Hematopoietic multipotent progenitor cell treated with erythropoietin and hydrocortisone succinate and interleukin-3 and kit ligand, for 15 days (in vitro differentiated cells): ENCODE measurements around the gene TSTD2.

ENCODE experiments used
- DNase-seq: peaks from one replicate; pipeline ENCODE4 v3.0.0-alpha.2; 2015; ENCODE audit warnings: low spot score

Gene TSTD2

DNA sequence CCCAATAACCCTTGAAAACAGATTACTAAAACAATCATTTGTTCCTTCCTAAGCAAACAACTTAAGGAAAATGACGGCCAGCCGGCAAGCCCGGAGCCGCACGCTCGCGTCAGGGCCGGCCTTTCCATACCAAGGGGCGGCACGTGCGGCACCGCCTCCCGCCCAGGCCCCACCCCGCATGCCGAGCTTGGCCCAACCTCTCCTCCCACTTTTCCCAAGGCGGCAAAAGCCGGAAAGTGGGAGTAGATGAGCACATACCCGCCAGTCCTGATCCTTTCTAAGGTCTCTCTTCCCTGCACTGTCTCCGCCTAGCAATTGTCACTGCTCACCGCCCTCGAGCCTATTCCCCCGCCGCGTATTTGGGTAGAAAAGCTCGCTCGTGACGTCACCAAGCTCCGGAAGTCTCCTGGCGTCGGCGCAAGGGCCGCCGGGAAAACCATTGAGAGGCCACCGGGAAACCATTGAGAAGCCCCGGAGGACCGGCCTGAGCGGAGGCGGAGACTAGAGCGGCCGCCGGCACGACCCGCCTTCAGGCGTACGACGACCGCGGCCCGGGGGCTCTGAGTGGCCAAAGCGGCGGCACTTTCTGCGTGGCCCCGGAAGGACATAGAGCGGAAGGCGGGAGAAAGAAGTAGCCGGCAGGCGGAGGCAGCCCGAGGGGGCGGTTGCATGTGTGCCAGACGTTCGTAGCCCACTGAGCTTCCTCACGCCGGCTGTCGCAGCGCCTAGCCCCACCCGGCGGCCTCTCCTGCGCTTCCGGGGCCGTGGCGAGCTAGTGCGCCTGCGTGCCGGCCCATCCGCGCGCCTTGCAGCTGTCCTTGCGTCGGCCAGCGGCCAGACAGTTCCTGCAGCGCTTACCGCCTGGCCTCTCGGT is at the start of gene TSTD2, which contains the start of gene NCBP1:
TSS of gene TSTD2 (minus strand) at position 384 of the 874 bp plus-strand sequence. CDS start 5,806 bp downstream, outside the sequence.
TSS of gene NCBP1 (plus strand) at position 837 of the 874 bp plus-strand sequence. CDS start 61 bp downstream, outside the sequence.
- DNase-seq: peak; percentile 97

DNA sequence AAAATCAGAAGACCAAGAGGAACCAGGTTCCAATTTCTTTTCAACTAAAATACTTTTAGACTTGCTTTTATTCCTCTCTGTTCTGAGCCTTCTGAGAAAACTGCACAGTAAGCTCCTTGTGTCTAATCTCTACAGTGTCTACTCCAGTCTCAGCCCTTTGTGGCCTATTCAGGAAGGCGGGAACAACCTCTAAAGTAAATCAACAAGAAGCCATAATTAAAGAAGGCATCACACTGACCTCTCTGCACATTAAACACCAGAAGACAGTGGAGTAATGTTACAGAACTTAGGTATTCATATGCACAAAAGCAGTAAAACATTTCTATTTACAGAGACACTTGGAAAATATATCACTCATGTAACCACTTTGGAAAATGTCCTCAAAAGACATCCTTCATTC is 49.1 kb upstream of the TSTD2 start:
- no peak for DNase-seq

DNA sequence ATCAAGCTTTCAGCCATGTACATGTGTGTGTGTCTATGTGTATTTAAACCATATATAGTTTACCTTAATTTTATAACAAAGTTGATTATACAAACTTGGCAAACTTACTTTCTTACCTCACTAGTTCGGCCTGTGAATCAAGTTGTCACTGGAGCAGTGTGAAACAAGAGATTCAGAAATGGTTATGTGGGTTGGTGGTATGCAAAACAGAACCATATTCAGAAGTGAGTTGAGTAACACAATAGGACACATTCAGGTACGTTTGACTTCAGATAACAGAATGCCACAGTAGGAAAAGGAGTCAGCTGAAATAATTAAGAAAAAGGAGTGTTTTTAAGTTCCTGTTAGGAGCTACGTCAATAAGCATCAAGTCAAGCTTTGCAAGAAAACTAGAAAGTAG is 42.5 kb upstream of the TSTD2 start:
- DNase-seq: no peak

DNA sequence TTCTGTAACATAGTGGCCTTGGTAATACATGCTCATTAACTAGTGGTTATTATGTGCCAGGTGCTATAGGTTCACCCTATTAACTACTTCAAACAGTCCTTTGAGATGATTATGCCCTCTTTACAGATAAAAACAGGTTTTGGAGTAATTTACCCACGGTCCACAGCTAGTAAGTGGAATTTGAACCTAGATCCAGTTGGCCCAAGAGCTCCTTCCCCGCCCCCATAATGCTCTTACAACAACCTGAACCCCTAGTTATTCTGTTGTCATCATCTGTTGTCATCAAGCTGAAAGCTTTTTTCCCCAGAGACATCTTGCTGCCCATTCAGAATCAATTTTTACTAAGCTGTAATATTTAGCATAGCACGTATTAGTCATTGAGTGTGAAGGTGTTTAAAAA is 40.8 kb upstream of the TSTD2 start:
- no peak for DNase-seq

DNA sequence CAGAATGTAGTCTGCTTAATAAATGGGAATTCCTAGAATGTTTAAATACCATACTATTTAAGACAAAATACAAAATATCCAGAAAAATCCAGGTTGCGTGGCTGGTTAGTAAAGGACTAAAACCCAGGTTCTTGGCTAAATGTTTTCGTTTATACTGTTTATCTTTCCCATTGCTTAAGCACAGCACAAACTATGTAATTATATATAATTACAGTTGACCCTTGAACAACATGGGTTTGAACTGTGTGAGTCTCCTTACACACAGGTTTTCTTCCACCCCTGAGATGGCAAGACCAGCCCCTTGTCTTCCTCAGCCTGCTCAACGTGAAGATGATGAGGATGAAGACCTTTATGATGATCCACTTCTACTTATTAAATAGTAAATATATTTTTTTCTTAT is 39.2 kb upstream of the TSTD2 start:
- DNase-seq: no peak

DNA sequence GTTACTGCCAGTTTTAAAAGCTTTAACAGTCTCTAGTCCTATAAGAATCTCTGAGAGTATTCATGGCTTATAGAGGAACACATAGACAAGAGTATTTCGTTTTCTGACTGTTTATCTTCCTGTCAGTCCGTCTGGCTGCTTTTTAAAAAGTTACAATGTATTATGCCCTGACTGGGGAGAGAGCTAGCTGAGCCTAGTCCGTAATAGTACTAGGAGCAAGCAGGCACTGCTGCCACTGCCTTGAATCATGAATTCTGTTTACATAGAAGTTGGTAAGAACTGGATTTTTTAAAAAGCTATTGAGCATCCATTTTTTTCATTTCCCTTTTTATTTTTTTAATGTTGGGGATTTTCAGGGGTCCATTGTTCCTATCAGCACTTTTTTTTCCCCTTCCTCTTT is 37.4 kb upstream of the TSTD2 start:
- DNase-seq: no peak

DNA sequence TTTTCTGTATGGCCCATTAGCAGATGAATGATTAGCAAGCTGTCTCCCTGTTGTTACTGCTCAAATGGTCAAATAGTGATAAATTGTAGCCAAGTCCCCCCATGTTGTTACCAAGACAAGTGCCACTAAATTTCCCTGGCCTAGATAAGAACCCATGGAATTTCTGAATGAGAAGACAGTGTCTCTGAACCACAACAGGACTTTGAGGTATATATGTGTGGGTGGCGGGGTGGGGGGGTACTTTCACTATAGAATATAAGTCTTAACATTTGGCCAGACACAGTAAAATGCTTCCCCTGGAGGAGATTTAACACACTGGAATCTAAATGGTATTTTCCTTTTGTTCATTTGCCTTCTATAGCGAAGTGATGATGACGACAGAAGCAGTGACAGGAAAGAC is 35.3 kb upstream of the TSTD2 start:
- DNase-seq: no peak

DNA sequence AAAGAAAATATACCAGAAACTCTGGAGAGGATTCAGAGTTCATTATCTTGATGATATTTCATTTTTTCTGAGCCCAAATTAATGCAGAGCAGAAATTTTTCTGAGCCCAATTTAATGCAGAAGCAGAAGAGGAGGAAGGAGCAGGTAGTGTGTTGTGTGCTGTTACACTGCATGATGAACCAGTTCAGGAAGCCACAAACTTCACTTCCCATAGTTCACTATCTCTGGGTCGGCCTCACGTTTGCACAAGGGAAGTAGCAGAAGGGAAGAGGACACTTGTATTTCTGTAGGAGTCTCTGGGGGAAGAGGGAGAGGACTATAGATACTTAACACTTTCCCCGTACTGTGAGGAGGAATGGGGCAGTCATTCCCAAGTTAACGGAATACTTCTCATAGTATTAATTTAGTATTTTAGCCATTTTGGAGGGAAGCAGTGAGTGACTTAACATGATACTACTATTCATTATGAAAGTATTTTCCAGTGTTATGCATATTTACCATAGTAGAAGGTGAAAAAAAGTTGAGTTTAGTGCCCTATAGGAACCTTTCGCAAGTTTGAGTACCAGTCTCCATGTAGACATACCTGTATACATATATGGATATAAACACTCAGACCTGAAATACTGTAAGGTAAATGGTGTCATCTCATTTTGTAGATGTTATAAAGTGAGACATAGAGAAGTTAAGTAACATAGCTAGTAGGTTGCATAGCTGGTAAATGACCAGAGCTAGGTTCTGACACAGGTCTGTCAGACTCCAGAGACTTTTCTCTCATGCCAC is 33.9 kb upstream of the TSTD2 start:
- DNase-seq: no peak

DNA sequence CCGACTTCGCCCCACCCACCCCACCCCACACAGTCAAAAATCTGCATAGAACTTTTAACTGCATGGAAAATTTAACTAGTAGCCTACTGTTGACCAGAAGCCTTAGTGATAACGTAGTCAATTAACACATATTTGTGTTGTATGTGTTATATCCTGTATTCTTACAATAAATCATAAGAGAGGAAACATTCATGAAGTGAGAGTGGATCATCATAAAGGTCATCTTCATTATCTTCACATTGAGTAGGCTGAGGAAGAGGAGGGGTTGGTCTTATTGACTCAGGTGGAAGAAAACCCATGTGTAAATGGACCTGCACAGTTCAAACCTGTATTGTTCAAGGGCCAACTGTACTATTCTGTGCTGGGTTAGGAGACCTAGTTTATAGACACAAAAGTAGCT is 32.6 kb upstream of the TSTD2 start:
- DNase-seq: no peak

DNA sequence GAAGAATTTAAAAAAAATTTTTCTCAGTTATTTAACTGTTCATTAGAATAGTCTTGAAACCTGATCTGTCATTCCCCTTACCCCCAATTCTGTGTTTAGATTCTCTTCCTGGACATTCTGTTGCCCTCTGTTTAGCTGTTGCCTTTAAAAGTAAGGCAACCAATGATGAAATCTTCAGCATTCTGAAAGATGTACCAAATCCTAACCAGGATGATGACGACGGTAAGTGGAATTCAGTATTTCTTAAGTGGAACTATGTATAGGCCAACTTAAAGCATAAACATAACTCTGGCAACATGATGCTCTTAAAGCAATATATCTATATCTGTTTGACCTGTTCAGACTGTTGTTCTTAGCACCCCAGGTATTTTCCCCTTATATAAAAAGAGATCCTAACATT is 27.7 kb upstream of the TSTD2 start:
- no peak for DNase-seq

DNA sequence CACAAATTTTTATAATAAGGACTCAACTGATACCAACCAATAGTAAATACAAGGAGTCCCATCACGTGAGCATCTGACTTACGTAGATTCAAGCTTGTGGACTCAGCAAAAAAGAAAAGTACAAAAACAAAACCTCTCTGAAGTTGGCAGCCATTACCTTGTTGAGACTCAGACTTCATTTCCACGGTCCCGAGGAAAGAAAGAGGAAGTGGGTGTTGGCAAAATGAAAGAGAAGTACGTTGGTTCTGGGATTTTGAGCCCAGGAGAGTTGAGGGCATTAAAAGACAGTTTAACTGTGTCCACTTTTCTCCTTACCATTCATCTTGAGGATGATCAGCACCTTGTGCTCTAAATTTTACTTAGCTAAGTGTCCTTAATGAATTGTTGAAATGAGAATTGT is 27.2 kb upstream of the TSTD2 start:
- DNase-seq: no peak

DNA sequence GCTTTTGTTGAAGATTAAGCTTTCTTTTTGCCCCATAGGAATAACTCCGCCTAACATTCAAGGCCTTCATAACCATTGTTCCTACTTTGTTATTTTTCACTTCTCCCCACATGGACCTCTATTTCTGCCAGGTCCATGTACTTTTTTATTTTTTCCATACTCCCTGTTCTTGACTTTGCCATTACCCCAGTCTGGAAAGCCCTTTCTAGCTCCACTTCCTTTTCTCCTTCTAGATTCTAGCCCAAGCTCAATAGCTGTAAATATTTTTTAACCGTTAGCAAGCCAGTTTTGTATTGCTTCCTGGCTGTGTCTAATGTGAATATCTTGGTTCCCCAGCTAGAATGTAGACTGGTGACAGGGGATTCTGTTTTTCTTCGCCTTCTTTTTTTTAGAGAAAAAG is 26.6 kb upstream of the TSTD2 start:
- no peak for DNase-seq

DNA sequence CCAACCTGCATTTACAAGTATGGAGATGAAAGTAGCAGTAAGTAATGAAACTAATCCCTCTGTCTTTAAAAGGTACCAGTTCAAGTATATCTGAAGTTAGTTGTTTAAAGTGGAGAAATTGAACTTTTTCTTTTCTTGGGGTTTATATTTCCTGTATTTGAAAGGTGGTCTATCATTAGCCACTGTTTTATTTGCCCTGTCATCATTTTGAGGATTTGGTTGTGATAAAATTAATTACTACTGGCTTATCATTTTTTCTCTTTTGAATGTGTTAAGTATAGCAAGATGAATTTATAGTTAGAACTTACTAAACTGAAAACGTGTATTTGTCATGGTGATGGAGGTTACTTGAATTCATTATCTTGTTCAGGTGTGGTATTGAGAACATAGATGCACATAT is 25.5 kb upstream of the TSTD2 start:
- DNase-seq: no peak

DNA sequence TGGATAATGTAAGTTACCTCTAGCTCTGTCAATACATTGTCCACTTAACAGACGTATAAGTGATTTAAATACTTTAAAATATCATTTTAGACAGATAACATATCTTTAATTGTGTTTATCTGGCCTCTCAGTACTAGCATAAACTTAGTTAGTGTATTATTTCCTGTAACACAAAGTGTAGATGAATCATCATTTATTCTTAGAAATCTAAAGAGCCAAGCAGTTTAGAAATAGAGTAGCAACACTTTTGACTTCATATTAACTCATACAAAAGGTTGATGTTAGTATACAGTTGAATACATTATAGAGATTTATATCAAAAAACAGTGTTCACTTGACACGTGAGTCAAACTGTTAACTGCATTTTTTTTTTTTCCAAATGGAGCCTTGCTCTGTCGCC is 18.5 kb upstream of the TSTD2 start:
- no peak for DNase-seq

DNA sequence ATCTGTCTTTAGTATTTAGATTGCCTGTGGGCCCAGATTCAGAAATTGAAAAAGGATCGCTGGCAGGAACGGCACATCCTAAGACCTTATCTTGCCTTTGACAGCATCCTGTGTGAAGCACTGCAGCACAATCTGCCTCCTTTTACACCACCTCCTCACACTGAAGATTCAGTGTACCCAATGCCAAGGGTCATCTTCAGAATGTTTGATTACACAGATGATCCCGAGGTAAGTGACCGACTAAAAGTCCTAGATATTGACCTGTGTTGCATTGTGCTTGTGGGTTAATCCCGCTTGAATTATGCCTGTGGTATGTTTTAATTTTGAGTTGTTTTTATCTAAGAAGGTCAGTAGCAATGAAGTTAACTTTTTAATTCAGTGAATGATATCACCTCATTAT is 14.8 kb upstream of the TSTD2 start:
- DNase-seq: no peak

DNA sequence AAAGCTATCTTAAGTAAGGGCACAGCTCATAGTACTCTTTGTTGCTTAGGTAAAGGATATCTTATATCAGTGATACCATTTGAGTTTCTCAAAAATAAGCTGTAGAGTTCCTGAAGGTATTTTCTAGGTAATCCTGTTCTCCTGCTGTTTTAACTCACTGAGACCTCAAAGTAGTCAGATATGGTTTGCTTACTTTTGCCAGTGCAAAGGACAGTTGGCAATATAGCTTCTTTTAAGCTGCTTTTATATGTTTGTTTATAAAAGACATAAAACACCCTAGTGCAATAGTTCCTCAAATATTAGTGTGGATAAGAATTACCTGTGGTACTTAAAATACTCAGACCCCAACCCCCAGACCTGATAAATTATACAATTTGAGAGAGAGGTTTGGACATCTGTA is 12.6 kb upstream of the TSTD2 start:
- DNase-seq: no peak

DNA sequence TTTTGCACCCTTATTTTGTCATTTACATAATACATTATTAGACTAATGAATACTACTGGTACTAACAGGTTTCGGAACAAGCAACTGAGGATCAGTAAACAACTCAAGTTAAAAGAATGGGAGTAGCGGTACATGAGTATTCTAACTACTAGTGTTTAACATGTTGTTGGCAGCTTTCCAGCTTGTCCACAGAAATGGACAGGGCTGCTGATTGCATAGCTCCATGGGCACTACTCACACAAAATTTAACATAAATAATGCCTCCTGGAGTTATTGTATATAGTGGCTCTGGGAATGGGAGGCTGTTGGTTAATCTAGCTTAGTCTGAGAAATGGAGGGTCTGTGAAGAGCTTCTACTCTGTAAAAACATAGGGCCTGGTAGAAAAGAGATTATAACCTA is 7.2 kb upstream of the TSTD2 start:
- DNase-seq: no peak

DNA sequence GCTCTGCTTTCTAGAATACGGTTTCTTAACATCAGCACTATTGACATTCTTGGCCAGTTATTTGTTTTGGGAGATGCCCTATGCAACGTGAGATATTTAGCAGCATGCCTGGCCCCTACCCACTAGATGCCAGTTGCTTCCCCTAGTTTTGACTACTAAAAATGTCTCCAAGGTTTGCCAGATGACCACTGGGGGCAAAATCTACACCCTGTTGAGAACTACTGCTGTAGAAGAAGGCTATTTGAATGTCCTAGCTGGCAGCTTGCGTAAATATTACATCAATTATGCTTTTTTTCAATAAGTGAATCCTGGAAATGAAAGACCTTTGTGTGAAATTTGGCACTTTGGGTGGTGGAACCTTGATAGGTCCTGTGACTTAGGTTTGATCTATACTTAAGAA is 5.5 kb upstream of the TSTD2 start:
- no peak for DNase-seq

DNA sequence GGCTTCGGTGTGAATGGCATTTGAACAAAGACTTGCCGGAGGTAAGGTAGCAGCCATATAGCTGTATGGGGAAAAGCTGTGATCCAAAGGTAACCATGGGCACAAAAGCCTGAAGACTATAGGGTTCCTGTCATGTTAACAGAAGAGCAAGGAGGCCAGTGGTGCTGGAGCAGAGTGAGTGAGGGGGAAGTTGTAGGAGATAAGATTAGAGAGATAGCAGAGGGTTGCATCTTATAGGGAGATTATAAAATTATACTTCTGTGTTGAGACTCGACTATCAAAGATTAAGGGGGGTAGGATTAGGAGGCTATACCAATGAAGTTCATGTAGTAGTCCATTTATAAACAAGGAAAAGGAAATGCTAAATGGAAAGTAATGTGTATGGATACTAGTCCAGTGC is 3.7 kb upstream of the TSTD2 start:
- DNase-seq: no peak

DNA sequence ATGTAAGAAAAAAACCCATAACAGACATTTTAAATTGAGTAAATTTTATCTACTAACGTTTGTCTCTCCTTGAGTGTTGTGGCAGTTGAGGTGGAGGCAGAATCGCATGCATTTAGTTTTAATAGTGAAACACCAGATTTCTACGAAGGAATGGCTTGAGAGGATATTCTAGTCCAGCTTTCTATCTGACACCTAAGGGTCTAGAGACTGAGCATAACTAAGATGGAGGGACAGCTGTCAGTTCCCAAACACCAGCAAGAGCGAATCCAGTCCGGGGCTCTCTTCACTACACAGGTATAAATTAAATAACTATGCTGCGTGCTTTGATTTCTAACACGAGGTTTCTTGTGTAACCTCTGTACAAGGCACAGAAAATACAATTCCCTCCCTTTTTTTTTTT is 1.9 kb upstream of the TSTD2 start:
- DNase-seq: no peak

DNA sequence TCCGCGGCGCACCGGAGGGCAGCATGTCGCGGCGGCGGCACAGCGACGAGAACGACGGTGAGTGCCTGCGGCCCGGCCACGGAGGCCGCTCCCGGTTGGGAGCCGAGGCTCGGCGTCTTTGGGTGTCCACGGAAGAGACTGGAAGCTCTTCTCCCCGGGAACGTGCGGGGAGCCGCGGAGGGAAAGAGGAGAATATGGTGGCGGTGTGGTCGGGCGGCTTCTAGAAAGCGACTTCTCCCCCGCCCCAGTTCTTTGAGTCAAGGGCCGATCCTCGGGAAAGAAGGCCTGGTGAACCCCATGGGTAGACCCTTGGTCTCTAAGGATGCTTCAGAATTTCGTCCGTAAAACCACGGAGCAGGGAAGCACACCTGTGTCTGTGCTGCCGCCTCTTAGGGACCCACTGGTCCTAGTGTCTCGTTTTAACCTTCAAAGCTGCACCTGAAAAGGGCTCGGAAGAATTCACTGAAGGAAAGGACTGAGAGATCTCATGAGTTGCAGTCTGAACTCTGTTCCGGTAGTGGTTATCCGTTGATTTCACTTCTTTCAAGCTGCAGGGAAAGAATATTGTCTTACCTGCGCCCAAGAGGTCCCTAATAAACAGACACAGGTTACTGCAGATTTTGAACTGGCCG is 807 bp upstream of the TSTD2 start:
- DNase-seq: peak; percentile 13

DNA sequence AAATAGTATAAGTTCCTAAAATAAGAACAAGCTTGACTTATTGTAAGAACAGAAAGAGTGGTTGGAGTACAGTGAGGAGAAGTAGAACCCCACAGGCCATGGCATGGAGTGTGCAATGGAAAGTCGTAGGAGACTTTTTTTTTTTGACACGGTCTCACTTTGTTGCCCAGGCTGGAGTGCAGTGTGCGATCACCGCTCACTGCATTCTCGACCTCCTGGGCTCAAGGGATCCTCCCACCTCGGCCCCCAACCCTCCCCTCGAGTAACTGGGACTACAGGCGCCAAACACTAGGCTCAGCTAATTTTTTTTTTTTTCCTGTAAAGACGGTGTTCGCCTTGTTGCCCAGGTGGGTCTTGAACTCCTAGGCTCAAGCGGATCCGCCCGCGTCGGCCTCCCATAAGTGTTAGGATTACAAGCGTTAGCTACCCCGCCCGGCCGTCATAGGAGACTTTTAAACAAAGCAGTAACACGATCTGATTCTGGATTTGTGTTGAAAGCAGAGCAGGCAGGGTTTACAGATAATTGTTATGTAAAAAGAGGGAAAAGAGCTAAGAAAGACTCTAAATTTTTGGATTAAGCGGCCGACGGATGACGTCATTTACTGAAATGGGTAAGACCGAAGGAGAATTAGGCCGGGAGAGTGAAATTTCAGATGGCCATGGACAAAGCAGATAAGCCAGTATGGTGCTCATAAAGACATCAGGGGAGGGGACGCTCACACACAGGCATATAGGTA is 752 bp downstream of the TSTD2 start:
- DNase-seq: peak; percentile 79
